SIG-M5 treated with dmso at 0.1 percent for 504 hours (cell line): ENCODE data around the gene TRAPPC12.

ENCODE experiments used
- DNase-seq: peaks from one replicate; lab custom pipeline; 2025; ENCODE audit not compliant: unreplicated experiment; lab: John Stamatoyannopoulos, UW

TRAPPC12 gene

GRCh38 chr2:3465844-3466481 is 86.5 kb downstream of the TRAPPC12 start:
- peak; percentile 57 for DNase-seq

GRCh38 chr2:3466482-3466863 is 87.0 kb downstream of the TRAPPC12 start:
- DNase-seq: no peak

- DNase-seq: no peak
Observed at GRCh38 chr2:3466966-3467365, 87.5 kb downstream of the TRAPPC12 start.

- no peak for DNase-seq
Observed at GRCh38 chr2:3467654-3468053, 88.2 kb downstream of the TRAPPC12 start.

- no peak for DNase-seq
Observed at GRCh38 chr2:3468296-3468988, 88.9 kb downstream of the TRAPPC12 start.

- DNase-seq: no peak
Observed at GRCh38 chr2:3469486-3469885, 90.0 kb downstream of the TRAPPC12 start.

GRCh38 chr2:3470166-3470651 is 90.7 kb downstream of the TRAPPC12 start:
- DNase-seq: no peak

GRCh38 chr2:3470856-3471737 is 91.6 kb downstream of the TRAPPC12 start:
- DNase-seq: no peak

GRCh38 chr2:3472296-3472695 is 92.8 kb downstream of the TRAPPC12 start:
- DNase-seq: no peak

GRCh38 chr2:3472966-3473365 is 93.5 kb downstream of the TRAPPC12 start:
- no peak for DNase-seq

- DNase-seq: no peak
Observed at GRCh38 chr2:3475771-3476170, 96.3 kb downstream of the TRAPPC12 start.

- no peak for DNase-seq
Observed at GRCh38 chr2:3476321-3476984, 97.0 kb downstream of the TRAPPC12 start.

GRCh38 chr2:3476985-3477327 is 97.5 kb downstream of the TRAPPC12 start:
- DNase-seq: no peak

GRCh38 chr2:3478846-3479385 is 99.4 kb downstream of the TRAPPC12 start:
- no peak for DNase-seq

- no peak for DNase-seq
Observed at GRCh38 chr2:3479430-3480320, 100.2 kb downstream of the TRAPPC12 start.

GRCh38 chr2:3480352-3481010 is 101.0 kb downstream of the TRAPPC12 start:
- DNase-seq: no peak

GRCh38 chr2:3481011-3481400 is 101.5 kb downstream of the TRAPPC12 start:
- no peak for DNase-seq

GRCh38 chr2:3481736-3482362 is 102.4 kb downstream of the TRAPPC12 start:
- no peak for DNase-seq

- no peak for DNase-seq
Observed at GRCh38 chr2:3482363-3482821, 102.9 kb downstream of the TRAPPC12 start.
